HG02571 (cell line): ENCODE measurements around the gene CYRIA.

Experiments
- ATAC-seq: cut with Tn5 transposase; IDR thresholded peaks from one replicate; pipeline ENCODE4 v1.9.1; 2021; ENCODE audit warnings: mild to moderate bottlenecking, moderate library complexity; ENCODE audit not compliant: unreplicated experiment

The CYRIA gene

GRCh38 chr2:16671760-16672159, 6.1 kb upstream of the CYRIA start:
- no peak for ATAC-seq

- ATAC-seq = no peak
These were observed 3.8 kb upstream of the CYRIA start for GRCh38 chr2:16669388-16669787.

- ATAC-seq = peak; percentile 27
These were observed 791 bp upstream of the CYRIA start for GRCh38 chr2:16666449-16666801.

- ATAC-seq = peak; percentile 9
These were observed 556 bp downstream of the CYRIA start for GRCh38 chr2:16664809-16665747.

GRCh38 chr2:16664052-16664731, 1.4 kb downstream of the CYRIA start:
- no peak for ATAC-seq

GRCh38 chr2:16663121-16663905, 2.3 kb downstream of the CYRIA start:
- no peak for ATAC-seq

- ATAC-seq = no peak
These were observed 3.4 kb downstream of the CYRIA start for GRCh38 chr2:16661936-16662839.

- no peak for ATAC-seq
These were observed 4.1 kb downstream of the CYRIA start for GRCh38 chr2:16661526-16661925.

- ATAC-seq = no peak
These were observed 5.1 kb downstream of the CYRIA start for GRCh38 chr2:16660556-16660955.

- ATAC-seq = no peak
These were observed 5.5 kb downstream of the CYRIA start for GRCh38 chr2:16660114-16660513.

- ATAC-seq = no peak
These were observed 7.4 kb downstream of the CYRIA start for GRCh38 chr2:16658076-16658739.

GRCh38 chr2:16657671-16658070, 8.0 kb downstream of the CYRIA start:
- no peak for ATAC-seq

- peak; percentile 79 for ATAC-seq
These were observed 8.7 kb downstream of the CYRIA start for GRCh38 chr2:16656784-16657391.

GRCh38 chr2:16655905-16656642, 9.6 kb downstream of the CYRIA start:
- no peak for ATAC-seq

GRCh38 chr2:16655445-16655837, 10.2 kb downstream of the CYRIA start:
- ATAC-seq = no peak

- no peak for ATAC-seq
These were observed 10.7 kb downstream of the CYRIA start for GRCh38 chr2:16654833-16655444.

- ATAC-seq = peak; percentile 55
These were observed 11.8 kb downstream of the CYRIA start for GRCh38 chr2:16653799-16654198.

- ATAC-seq = no peak
These were observed 12.6 kb downstream of the CYRIA start for GRCh38 chr2:16653083-16653375.
